Tibial nerve (tissue), 4 donors: ENCODE measurements around the gene PRKAG1.

ENCODE experiments used
- EP300 ChIP-seq, 2 donors: sonication (generic); formaldehyde crosslinking; IDR thresholded peaks; one replicate each; pipeline ENCODE4 v1.6.1; 2017; ENCODE audit warnings: antibody characterized with exemption in 2 of 2, mild to moderate bottlenecking in 1 of 2
- POLR2A ChIP-seq, 2 donors: fragments of 450-650 bp; IDR thresholded peaks; one replicate each; pipeline ENCODE4 v1.6.1; 2017; ENCODE audit warnings: antibody characterized with exemption in 2 of 2, mild to moderate bottlenecking in 2 of 2, moderate library complexity in 2 of 2
- TF ChIP-seq, protein P1 (sequence below), 5 experiments: fragments of 200-600 bp in 3 of 5; fragments of 450-650 bp in 2 of 5; sonication (generic) in 3 of 5; IDR thresholded peaks; one replicate each; pipeline ENCODE4 v1.5.1; 2016 to 2019; ENCODE audit warnings: antibody characterized with exemption in 5 of 5, mild to moderate bottlenecking in 3 of 5, moderate library complexity in 2 of 5

DNA sequence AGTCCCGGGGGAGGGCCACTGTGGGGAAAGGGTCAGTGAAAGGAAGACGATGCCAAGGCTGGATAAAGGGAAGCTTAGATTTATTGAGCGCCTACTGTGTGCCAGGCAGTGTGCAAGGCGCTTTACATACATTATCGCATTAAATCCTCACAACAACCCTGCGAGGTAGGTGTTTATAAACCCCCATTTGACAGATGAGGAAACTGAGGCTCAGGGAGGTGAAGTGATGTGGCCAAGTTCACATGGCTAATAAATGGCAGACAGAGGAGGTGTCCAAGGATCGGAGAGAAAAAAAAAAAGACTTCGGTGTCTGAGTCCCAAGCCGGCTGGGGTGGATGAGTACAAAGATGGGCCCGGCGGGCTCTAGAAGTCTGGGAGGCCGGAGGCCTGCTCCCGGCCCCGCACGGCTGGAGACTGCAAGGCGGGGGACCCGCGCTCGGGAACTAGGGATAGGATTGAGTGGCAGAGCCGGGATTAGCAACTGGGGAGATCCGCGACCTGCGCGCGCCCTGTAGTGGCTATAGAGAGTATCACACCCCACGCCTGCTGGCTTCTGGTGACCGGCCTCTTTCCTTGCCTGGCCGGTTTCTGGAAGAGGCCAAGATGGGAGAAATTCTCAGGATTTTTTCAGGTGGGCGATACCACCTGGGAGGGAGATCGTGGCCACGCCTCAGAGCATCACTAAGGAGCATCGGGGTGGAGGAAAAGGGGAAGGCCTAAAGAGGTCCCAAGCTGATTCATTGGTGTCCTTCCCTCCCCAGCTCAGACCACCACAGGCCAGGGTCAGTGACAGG, 23.3 kb downstream of the PRKAG1 start:
- TF ChIP-seq, protein P1, sequence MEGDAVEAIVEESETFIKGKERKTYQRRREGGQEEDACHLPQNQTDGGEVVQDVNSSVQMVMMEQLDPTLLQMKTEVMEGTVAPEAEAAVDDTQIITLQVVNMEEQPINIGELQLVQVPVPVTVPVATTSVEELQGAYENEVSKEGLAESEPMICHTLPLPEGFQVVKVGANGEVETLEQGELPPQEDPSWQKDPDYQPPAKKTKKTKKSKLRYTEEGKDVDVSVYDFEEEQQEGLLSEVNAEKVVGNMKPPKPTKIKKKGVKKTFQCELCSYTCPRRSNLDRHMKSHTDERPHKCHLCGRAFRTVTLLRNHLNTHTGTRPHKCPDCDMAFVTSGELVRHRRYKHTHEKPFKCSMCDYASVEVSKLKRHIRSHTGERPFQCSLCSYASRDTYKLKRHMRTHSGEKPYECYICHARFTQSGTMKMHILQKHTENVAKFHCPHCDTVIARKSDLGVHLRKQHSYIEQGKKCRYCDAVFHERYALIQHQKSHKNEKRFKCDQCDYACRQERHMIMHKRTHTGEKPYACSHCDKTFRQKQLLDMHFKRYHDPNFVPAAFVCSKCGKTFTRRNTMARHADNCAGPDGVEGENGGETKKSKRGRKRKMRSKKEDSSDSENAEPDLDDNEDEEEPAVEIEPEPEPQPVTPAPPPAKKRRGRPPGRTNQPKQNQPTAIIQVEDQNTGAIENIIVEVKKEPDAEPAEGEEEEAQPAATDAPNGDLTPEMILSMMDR (IDR thresholded peaks at IDR 0.05): peak; percentile 78 to 87 (median 82)
- TF ChIP-seq POLR2A (IDR thresholded peaks at IDR 0.05) (no peak), EP300 (IDR thresholded peaks at IDR 0.05) (no peak)
